NCI-H69 (cell line): ENCODE measurements around the gene UBD.
A peak's percentile ranks its signal among the peaks of the same experiment; 100 is the strongest.

ENCODE experiments used
- DNase-seq: peaks from one replicate; lab custom pipeline; 2025; lab: John Stamatoyannopoulos, UW

Gene UBD

DNA sequence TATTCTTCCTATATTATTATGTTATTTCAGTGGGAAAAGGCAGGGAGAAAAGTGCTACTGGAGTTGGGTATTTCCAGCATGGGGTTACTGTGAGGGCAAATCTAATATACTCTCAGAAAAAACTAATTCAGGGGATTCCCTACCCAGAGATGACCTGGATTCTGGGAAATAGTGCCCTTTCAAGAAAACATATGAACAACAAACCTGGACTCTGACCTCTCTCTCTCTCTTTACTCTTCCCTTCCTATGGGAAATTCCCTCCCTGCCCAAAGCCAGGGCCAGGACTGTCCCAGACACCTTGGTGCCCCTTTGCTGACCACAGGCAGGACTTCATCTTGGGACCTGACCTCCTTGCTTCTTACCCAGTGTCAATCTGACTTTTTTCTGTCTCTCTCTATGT is 1.6 kb upstream of the UBD start:
- no peak for DNase-seq

DNA sequence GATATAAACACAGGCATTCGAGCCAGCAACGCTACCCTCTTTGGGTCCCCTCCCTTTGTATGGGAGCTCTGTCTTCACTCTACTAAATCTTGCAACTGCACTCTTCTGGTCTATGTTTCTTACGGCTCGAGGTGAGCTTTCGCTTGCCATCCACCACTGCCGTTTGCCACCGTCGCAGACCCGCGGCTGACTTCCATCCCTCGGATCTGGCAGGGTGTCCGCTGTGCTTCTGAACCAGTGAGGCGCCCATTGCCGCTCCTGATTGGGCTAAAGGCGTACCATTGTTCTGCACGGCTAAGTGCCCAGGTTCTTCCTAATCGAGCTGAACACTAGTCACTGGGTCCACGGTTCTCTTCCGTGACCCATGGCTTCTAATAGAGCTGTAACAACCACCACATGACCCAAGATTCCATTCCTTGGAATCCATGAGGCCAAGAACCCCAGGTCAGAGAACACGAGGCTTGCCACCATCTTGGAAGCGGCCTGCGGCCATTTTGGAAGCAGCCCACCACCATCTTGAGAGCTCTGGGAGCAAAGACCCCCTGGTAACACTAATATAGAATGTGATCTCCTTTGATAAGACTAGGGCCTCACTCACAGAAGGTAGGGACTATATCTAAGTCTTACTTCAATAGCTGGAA is 973 bp downstream of the UBD start:
- no peak for DNase-seq

DNA sequence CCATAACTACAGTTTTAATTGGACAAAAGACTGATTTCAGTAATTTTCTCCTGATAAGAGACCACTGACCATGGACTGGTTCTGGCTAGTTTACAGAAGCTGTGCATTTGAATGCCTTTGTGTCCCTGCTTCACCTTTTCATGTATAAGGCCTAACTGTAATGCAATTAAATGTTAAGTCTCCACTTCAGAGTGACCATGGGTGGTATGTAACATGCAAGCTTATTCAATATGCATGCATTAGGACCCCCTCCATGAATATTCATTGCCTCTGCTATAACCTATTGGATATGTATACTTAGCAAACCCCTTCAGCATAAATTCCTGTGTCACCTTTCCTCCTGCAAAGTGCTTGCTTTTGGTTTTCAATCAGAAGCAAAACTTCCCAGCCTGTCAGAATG is 2.2 kb downstream of the UBD start:
- no peak for DNase-seq

DNA sequence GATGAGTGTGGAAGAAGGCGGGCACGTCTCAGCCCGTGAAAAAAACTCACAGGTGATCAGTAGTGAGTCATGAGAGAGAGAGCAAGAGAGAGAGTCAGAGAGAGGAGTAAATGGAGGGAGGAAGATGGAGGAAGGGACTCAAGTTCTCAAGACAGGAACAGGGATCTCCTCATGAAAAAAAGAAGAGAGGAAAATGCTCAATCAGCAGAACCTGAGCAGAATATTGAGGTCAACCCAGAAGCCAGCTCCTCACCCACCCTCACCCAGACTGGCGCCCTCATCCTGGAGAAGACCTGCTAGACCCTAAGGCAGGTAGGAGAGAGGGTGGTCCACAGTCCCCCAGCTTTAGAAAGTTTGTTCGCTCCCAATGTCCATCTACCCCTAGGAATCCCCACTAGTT is 4.8 kb downstream of the UBD start:
- DNase-seq = no peak

DNA sequence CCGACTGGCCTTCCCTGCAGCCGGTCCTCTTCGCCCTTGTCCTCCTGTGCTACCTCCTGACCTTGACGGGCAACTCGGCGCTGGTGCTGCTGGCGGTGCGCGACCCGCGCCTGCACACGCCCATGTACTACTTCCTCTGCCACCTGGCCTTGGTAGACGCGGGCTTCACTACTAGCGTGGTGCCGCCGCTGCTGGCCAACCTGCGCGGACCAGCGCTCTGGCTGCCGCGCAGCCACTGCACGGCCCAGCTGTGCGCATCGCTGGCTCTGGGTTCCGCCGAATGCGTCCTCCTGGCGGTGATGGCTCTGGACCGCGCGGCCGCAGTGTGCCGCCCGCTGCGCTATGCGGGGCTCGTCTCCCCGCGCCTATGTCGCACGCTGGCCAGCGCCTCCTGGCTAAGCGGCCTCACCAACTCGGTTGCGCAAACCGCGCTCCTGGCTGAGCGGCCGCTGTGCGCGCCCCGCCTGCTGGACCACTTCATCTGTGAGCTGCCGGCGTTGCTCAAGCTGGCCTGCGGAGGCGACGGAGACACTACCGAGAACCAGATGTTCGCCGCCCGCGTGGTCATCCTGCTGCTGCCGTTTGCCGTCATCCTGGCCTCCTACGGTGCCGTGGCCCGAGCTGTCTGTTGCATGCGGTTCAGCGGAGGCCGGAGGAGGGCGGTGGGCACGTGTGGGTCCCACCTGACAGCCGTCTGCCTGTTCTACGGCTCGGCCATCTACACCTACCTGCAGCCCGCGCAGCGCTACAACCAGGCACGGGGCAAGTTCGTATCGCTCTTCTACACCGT is 6.1 kb downstream of the UBD start:
- peak; percentile 8 for DNase-seq

DNA sequence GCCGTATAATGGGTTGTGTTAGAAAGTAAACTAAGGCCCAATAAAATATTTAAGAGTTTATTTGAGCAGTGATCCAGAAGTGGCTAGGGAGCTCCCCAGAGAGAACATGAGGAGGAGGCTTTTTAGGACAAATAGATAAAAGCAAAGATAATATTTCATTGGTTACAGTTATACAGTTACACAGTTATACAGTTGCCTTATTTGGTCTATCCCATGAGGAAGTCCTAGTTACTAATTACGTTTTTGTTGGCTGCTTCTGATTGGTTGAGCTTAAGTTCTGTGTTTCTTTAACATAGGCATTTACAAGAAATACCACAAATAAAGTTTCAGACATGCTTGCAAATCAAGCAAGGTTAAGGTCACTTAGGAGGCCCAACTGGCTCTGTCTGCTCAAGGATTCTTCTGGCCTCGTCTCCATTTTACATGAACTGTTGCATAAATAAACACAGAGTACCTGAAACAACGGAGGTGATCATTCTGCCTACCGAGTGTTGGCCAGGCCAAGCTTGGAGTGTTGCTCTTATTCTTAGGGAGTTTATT is 7.0 kb downstream of the UBD start:
- DNase-seq = no peak

DNA sequence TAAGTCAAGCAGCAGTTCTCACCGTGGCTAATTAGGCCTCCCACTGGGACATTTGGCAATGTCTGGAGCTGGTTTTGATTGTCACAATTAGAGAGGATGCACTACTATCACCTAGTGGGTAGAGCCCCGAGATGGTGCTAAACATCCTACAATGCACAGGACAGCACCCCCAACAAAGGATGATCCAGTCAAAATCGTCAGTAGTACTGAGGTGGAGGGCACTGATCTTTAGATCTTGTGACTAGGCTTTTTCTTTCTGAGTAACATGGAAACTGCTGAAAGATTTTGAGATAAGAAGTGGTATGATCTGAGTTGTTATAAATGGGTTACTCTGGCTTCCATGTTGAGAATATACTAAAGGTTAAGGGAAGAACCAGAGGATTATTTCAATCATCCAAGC is 12.0 kb downstream of the UBD start:
- no peak for DNase-seq

DNA sequence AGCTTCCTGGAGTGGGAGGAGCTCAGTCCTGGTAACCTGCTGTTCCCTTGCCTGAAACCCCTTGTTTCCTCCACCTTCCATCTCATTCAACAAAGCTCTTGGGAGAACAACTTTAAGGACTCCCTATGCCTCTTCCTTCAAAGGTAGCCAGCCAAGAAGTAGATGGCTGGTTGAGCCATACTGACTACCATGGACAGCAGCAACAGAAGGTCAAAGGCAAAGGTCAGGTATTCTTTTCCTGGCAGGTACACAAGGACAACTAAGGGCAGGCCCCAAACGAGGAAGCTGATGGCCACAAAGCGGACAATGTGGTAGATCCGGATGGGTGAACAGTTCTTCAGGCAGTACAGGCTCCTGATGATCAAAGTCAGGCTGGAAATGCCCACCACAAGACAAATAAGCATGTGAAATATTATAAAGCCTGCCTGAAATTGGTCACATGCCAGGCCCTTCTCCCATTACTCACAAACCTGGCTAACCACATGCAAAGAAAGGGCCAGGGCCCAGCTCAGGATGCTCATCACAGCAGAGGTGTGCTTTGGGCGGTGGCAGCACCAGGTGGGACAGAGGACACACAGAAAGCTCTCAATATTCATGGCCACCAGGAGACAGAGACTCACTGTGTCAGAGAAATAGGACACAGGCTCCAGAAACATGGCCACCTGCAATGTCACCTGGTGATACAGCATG is 21.7 kb downstream of the UBD start:
- DNase-seq = no peak

DNA sequence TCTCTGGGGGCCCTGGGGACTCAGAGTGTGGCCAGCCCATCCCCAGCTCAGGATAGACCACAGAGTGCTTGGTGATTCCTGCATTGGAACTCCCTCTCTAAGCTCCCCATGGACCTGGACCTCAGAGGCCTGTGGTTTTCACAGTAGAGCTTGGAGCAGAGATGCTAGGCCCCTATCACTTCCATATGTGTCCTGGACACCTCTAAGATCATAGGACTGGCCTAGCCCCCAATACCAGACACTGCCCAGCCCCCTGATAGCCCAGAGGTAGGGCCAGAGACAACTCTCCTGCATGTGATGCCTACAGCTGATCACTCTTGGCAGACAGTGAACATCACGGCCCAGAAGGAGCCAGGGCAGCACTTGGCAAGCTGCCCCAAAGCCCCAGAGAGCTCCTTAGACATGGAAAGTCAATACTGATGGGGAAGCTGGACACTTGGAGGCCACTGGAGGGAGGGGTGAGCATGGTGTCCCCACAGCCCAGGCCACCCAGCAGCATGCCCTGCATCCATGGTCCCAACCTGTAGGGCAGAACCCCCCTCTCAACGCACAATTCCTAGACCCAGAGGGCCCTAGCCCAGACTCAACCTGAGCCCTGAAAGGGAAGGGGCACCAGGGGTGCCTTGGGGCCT is 27.1 kb downstream of the UBD start:
- no peak for DNase-seq

DNA sequence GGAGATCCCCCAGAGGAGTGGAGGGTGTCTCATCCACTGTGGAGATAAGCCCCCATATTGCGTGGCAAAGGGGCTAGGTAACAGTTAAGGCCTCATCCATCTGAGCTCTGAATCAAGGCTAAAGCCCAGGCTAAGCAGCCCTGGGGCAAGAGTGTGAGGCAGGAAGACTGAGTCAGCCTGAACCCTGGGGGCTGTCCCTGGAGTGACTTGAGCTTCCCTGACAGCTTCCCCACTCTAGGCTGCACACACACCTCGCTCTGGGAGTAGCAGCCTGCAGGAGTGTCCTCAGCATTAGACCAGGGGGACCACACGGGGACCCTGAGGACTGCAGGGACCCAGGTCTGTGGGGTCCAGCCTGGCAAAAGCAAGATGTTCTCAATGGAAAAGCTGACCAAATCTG is 27.9 kb downstream of the UBD start:
- DNase-seq = no peak

DNA sequence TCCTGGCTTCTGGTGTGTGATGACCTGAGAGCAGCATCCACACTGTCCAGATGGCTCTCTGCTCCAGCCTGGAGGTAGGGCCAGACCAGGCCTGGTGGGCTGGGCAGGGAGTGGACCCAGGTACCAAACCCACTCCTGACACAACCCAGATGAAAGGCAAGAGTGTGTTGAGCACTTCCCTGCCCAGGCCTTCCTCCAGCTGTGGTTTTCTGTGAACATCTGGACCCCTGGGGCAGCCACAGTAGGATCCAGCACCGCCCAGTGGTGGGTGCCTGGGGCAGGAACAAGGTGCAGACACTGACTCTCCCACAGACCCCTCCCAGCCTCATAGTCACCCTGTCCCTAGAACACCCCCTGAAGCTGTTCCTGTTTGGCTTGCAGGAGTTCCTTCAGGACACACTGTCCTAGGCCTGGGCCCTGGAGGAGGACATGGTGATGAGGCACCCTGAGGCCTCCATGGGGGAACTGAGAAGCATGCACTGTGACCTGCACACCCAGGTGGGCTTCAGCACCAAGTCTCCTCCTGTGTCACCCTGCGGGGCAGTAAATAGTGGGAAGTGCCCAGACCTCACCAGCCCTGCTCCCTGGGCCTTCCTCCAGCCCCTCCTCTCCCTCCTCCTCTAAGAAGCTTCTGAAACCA is 28.7 kb downstream of the UBD start:
- no peak for DNase-seq

DNA sequence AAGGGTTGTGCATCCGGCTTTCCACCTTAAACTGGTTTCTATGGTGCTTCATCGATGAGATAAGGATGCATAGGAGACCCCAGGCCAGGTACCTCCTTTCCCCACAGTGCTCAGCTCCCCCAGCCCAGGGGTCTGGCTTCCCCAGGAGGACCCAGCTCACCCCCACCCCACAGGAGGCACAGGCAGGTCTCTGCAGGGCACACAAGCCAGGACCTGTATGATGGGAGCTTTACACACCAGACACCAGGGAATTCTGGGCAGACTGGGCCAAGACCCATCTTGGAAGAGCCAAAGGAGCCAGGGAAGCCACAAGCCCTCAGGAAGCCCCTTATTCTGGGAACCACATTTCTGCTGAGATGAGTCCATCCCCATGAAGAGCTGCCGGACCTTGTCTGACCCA is 29.6 kb downstream of the UBD start:
- no peak for DNase-seq

DNA sequence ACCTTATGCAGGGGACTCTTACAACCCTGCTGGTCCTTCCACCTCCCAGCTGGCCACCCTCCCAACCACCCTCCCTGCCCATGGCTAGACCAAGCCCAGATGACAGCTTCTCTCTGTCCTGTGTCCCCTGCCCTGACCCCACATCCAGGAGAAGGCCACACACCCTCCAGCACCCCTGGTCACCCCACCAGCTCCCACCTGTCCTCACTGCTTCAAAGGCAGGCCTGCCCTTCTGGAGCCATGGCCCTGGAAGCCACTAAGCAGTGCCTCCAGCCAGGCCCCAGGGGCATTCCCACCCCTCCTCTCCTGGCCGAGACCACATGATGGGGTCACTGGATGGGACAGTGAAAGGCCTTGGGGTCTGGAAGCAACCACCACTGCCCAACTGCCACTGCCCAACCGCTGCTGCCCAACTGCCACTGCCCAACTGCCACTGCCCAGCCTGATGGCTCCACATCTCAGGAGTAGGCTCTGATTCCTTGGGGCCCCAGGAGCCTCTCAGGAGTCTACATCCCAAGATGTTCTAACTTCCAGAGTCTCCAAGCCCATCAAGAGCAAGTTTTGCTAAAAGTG is 30.5 kb downstream of the UBD start:
- no peak for DNase-seq

DNA sequence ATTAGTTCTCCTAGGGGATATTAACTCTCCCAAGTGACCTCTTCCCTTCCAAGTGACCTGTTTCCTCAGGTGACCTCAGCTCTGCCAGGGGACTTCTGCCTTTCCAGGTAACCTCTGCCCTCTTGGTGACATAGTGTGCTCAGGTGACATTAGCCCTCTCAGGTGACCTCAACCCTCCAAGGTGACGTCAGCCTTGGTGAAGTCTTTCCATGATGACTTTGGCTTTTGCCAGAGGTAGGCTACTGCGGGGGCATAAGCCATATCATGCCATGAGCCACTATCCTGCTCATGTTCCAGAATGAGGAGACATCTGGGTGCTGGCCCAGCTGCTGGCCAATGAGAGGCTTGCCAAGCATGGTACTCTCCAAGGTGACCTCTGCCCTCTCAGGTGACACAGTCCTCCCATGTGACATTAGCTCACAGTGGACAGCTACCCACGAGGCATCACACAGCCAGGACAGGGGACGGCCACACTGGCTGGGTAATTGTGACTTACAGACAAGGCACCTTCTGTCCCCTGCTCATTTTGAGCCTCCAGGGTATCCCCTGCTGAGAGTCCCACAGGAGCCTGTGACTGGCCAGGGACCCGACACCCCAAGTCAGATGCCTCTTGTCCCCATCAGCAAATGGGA is 31.1 kb downstream of the UBD start:
- DNase-seq = no peak

DNA sequence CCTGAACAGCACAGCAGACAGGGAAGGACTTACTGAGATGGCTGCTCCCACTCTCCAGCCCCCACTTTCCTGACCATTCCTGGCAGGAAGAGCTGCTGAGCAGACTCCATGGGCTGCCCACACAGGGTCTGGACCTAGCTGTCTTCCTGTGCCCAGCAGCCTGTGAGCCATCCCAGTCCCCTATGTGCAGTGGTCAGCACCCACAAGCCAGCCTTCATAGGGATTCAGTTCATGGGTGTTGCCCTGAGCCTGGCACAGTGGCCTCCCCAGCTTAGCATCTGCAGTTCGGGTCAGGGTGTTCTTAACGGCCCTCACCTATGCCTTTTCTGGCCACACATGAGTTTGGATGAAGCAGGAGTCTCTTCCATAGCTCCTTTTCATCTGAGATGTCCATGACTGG is 32.0 kb downstream of the UBD start:
- DNase-seq = no peak

DNA sequence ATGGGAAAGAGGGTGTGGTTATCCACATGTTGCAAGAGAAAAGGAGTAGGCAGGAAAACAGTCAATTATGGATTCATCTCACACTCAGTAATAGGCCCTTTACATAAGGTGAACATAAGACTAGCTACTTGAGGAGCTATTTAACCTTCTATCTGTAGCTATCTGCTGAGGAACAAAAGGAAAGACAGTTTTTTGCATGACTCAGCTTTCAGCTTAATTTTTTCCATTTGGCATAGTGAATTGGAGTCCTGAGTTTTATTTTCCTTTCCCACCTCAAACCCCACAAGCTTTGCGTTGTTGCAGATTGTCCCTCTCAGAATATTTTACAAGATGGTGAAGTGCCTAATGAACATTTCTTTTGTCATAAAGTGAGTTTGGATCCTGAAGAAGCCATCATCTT is 32.4 kb downstream of the UBD start:
- DNase-seq = no peak

DNA sequence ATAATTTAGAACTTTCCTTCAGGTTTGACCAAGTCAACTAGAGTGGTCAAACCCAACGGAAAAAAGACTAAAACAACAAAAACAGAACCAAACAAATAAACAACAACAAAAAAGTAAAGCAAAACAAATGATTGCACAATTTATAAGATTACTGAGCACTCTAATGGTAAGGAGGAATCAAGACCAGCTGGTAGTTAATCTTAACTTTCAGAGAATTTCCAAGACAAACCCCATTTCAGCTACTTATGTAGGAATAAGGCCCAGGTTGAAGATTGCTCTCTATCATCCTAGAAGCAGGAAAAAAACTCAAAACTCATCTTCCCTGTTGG is 34.3 kb downstream of the UBD start:
- no peak for DNase-seq

DNA sequence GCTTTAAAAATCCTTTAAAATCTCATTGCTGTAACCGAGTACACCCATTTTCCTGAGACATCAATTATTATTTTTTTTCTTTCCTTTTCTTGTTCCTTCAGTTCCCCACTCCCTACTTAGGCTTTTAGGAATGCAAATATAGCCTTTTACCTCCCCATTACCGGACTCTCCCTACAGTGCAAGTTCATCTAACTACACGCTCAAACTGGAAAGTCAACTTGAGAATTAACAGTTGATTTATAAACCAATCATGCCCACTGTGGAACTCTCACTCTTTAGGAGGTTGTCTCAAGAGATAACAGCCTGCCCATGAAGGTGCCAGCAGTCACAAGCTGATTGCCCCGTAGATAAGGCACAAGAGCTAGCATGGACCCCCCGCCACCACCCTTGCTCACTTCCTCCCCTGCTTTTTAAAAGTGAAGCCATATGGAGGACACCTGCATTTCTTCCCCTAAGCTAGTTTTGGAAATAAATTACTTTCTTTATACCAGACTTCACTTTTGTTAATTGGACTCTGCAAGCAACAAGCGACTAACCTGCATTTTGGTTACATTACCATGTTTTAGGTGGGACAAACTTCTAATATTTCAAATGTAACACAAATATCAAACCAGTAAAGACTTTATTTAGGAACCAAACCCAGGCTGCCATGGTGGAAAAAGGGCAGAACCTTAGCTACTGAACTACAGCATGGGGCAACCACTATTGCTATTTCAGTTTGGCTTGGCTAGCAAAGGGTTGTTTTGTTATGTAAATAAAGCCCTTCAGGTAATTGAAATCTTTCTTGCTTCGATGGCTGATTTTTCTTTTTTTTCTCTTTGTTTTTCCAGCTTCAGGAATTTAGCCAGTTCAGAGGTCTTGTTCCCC is 34.9 kb downstream of the UBD start:
- DNase-seq = no peak

DNA sequence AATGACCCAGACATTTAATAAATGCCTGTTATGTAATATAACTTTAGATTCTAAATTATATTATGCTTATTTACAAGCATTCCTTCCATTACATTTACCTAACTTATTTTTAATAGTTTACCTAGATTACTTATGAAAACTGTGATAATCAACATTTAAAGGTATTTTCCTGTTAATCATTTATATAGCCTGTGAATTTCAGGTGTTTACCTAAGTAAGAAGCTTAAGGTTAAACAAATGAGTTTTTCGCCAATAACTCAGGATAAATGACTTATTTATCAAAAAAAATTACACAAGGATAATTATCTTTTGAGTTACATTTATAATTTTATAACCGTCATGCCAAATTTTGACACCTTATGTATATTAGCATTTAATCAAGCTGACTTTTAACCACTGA is 35.5 kb downstream of the UBD start:
- no peak for DNase-seq

DNA sequence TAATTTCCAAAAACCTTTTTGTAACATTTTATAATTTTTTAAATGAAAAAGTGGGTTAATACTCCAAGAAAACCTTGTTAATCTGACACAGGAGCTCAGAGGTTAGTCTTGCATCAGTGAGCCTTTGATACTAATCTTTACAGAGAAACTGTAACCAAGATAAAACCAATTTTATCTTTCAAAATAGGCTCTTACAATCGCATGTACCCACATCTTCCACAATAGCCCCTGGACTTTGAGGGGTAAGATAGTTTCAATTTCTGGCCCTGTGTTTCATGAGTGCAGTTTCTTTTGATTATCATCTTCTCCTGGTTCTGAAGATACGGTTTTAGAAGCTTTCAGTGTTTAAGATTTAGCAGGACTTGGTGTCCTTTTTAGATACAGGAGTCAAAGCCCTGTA is 37.3 kb downstream of the UBD start:
- DNase-seq = no peak
